IPS-NIHi7 (cell line): ENCODE results near the gene PDE7B.
A peak's percentile ranks its signal among the peaks of the same experiment; 100 is the strongest.

Experiments
- DNase-seq: peaks from one replicate; pipeline ENCODE4 v3.0.0; 2012; ENCODE audit warnings: mixed read lengths; ENCODE audit errors: extremely low spot score

The PDE7B gene

GRCh38 chr6:136030131-136030530 is 178.6 kb downstream of the PDE7B start:
- no peak for DNase-seq

DNA sequence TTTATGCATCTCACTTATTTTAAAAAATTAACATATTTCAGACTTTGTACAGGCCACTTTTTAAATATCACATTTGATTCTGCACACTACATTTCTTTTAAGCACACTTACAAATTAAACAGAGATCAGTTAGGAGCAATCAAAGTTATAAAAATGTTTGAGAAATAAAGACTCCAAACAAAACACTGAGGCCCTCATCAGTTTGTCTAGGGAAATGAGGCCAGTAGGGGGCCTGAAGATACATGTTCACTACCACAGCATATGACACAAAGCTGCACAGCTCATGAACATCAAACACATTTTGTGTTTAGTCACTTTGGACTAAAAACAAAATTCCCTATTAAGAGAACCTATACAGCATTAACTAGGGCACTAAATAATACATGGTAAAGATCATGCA is 180.5 kb downstream of the PDE7B start:
- no peak for DNase-seq

DNA sequence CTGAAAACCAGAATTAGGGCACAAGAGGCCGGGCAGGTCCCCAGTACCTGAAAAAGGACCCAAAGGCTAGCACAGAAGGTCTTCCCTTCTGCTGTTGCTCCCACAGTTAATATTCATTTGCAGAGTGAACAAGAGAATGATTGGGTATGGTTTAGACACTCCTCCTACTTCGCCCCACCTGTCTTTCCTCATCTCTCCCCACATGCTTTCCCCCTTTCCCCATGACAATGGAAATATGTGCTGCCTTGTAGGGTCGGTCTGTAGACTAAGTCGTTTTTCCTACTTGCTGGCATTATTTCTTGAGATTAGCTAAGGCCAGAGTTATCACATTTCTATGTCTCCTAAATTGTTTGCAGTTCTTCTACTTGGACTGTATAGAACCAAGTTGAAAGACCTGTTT is 181.9 kb downstream of the PDE7B start:
- DNase-seq = no peak

DNA sequence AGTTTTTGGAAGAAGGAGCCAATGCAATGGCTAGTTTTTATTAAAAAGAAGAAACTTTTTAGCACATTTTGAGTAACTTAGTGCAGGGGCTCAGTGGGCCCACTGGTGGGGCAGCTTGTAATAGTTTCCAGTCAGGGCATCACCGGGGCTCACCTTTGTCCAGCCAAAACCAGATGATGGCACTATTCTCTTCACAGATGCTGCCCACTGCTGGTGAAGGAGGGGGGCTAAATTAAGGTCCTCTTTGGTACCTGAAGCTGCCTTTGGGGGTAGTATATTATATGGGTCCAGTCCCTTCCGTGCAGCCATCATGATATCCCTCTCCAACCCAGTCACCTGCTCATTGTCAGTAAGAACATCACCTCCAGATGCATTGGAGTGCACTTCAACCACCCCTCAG is 182.9 kb downstream of the PDE7B start:
- DNase-seq = peak; percentile 28

DNA sequence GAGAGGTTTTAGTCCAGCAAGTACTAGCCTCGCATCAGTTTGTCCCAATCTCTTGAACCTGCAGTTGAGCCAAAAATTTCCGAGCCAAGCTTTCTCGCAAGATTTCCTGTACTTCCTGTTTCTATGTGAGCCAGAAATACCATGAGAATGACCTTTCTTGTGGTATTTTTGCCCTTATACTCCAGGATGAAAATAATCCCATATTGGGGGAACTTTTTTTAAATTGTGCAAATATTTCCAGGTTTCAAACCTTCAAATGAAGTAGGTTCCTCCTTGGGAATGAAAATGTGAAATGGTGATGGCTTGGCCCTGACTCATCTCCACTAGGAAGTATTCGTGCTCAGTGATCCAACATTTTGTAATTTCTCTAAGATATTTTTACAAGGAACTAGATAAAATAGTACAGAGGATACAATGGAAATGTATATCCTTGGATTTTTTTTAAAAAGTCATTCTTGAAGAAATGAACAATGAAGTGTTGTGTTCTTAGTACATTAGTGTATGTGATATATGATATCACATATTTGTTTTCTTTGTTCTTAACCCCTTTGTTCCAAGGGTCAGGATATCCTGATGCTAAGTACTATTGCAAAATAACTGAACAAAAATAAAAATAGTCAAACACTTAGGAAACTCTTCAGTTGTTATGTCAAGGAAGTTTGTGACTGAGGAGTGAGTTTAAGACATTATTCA is 184.0 kb downstream of the PDE7B start:
- DNase-seq = no peak

GRCh38 chr6:136036071-136036380 is 184.5 kb downstream of the PDE7B start:
- DNase-seq = no peak

- no peak for DNase-seq
Observed at GRCh38 chr6:136036601-136037000, 185.1 kb downstream of the PDE7B start.

DNA sequence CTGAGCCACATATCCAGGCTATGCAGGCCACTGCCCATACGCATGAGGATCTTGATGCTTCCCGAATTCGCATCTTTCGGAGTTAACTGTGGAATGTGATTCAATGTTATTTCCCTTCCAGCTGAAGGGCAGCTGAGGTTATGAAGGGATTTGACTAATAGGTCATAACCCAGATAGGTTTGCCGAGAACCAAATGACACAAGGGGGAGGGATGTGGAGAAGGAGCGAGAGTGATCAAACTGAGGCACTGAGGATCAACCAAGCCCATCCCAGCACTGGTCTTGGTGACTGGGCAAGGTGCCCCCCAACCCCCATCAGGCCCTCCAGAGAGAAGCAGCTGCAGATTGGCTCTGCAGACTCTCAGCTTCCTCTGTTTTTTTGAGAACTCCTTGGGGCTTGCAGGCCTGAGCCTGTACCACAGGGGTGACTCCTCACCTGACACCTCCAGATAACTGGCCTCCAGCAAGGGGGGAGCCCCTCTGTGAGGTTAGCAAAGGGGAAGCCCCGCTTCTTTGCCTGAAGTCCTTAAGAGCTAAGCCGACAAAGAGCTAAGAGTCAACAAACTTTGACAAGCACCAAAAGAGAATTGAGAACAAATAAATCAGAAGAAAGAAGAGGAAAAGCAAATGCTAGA is 185.9 kb downstream of the PDE7B start:
- no peak for DNase-seq

DNA sequence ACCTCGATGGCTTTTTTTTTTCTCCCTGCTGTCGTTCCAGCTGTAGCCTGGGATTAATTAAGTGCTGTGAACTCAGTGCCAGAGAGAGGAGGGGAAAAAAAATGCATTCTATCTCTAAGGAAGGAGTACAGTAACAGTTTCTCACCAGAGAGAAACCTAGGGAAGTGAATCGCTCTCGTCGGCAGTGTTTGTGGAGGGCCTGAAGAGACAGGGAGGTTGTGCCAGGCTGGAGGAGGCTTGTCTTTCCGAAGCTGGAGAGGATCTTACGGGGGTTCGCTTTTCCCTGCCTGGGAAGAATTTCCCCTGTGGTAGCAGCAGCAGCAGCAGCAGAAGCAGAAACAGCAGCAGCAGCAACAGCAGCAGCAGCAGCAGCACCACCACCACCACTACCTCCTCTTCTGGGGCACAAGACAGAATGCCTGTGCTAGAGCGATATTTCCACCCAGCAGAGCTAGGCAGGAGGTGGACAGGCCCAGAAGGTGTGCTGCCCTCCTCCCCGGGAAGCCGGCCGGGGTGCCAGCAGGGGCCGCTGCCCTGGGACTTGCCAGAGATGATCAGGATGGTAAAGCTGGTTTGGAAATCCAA is 186.5 kb downstream of the PDE7B start:
- no peak for DNase-seq

- DNase-seq = no peak
Observed at GRCh38 chr6:136038531-136038930, 187.0 kb downstream of the PDE7B start.

- DNase-seq = no peak
Observed at GRCh38 chr6:136039185-136039584, 187.7 kb downstream of the PDE7B start.

GRCh38 chr6:136050475-136050874 is 199.0 kb downstream of the PDE7B start:
- DNase-seq = no peak

DNA sequence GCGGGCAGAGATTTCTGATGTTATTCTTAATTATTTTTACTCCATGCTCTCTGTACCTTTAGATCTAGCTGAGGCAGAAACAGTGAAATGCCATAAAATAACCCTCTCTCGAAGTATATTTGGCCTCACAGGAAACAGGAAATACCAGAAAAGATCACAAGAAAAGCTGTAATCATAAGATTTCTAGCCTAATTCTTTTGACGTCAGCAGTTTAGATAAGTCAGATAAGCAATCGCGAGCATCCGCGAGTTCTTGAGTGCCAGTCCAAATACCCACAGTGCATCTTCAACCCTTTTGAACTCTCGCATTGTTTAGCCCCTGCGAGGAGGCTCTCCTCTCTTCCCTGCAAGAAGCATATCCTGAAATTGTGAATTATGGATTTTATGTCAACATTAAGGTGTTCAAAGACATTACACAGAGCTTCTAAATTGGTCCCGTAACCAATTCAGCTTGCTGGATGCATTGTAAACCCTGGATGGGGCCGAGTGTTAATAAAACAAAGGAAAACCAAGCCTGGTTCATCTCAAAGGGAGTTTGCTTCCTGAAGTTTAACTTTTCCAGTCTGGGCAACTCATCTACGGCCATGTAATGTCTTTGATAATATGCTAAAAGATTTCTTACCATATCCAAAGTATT is 199.8 kb downstream of the PDE7B start:
- no peak for DNase-seq

DNA sequence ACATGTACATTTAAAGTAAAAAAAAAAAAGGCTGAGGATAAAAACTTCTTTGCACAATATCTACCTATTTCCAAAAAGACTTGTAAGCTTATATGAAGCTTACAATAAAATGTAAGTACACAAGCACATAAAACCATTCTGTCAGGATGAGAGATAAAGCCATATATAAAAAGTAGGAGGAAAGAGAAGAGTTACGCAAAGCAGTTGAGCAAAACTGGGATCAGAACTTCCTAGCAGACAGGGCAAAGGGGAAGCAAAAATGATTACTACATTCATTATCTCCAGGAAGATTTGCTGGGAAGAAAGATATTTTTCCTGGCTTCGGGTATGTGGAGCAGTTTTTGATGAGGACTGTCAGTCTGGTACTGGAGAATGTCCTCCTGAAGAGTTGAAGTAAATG is 200.5 kb downstream of the PDE7B start:
- DNase-seq = no peak

DNA sequence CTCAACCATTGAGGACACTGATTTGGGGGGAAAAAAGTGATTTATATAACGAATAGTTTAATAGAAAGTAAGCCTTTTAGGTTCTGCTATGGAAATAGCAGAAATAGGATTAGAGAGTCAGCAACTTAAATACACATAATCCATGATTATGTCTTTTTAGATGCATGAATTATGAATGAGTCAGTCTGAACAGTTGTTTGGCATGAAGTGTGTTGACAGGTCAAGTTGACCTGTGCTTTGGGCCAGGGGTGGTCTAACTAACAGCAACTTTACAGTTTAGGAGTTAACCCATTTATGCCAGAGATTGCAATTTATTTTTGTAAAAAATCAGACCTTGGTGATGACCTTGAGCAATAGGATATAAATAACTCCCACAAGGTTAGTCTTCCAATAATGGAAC is 207.4 kb downstream of the PDE7B start:
- DNase-seq = no peak

DNA sequence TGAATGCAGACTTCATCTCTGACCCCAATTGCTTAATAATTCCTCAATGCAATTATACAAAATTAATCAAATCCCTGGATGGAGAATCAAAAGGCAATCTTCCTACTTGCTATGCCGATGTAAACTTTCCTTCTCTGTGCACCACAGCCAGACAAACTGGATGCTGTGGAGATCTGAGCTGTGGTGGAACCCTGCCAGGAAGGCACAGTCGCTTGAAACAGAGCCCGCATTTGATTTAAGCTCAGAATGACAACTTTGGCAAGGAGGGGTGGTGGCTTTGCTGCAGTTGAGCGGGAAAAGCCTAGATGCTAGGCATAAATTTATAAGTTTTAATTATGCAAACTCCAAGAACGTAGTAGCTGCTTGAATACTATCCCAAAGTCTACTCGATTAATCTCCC is 207.8 kb downstream of the PDE7B start:
- no peak for DNase-seq

DNA sequence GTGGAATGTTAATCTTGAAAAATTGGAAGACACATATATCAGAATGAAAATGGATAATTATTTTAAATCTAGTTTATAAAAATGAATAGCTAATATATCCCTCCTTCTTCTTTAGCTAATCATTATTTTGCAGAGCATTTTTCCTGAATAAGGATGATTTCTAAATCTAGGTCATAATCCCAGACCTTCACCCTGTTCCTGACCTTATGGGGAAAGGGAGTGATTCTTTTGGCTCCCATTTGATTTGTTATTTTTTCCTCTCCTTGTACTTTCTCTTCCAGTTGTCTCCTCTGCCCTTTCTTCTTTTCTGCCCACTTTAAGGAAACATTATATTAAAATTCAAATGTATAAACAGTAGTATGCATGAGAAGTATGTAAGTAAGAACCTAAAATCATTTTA is 208.6 kb downstream of the PDE7B start:
- DNase-seq = no peak

DNA sequence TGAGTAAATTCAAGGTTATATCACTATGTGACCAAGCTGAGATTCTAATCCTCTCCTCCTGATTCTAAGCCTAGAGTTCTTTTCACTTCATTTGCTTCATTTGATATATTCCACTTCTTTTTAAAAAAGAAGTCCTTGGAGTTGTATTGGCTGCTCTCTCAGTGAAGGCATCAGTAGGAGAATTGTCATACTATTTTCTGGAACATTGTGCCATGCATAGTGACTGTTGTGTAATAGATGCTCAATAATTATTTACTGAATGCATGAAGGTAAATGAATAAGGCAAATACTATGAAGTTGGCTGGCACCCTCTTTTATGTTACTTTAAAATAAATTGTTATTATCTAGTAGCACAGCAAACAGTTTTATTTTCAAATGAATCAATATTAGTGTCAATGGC is 209.3 kb downstream of the PDE7B start:
- no peak for DNase-seq

GRCh38 chr6:136061701-136062100 is 210.2 kb downstream of the PDE7B start:
- no peak for DNase-seq

DNA sequence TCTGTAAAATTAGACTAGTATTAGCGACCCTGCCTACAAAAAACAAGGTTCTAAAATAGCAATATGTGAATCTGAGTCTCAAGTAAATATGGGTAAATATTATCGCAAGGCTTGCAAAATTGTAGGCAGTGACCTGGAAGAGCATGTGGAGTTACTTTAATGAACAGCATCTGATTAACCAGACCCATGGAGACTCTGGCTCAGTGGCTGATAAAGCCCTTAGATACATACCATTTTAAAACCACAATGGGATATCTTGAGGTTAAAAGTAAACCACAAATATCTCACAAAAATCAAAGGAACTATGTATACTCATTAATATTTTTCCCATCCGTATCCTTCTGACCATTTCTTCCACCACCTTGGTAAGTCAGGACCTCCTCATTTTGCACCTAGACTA is 211.6 kb downstream of the PDE7B start:
- DNase-seq = no peak

- DNase-seq = no peak
Observed at GRCh38 chr6:136066005-136066404, 214.5 kb downstream of the PDE7B start.

GRCh38 chr6:136067731-136068341 is 216.3 kb downstream of the PDE7B start:
- peak; percentile 67 for DNase-seq

- DNase-seq = no peak
Observed at GRCh38 chr6:136069119-136069518, 217.6 kb downstream of the PDE7B start.
